GM15510 (cell line): ENCODE data around the gene NME7.

Experiments used
- POLR2A ChIP-seq: IDR thresholded peaks from 3 replicates; pipeline ENCODE4 v1.6.1; 2011; ENCODE audit warnings: borderline replicate concordance; ENCODE audit not compliant: insufficient read length; ENCODE audit errors: extremely low read depth

NME7 gene, protein sequence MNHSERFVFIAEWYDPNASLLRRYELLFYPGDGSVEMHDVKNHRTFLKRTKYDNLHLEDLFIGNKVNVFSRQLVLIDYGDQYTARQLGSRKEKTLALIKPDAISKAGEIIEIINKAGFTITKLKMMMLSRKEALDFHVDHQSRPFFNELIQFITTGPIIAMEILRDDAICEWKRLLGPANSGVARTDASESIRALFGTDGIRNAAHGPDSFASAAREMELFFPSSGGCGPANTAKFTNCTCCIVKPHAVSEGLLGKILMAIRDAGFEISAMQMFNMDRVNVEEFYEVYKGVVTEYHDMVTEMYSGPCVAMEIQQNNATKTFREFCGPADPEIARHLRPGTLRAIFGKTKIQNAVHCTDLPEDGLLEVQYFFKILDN

DNA sequence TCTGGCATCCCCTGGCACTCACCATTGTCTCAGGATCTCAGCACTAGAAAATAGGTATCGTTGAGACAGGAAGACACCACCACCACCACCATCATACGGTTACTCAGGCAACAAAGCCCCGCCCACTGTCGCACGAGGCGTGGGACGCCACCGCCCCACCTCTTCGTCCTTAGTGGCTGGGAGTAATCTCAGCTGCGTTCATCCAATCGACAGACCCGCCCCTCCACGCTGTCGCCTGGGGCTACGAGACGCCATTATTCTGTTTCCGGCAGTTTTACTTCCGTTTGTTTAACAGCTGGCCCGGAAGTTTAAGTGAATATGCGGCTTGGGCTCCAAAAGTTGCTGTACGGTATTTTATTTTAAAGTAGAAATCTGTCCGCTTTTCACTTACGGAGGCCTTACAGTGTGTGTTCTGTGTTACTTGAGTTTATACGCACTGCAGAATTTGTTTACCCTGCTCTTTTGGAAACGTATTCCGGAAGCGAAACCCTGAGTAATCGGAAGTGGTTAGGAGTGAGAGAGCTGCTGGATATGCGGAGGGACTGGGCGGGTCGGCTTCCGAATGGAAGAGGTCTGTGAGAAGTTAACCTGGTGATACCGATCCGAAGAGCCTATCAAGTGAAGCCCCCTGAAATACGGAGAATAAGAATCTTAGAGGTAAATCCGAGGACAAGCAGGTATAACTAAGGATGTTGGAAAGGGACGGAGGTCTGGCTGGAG is at the start of gene NME7, which contains the start of gene BLZF1:
TSS of gene NME7 (minus strand) at position 112 of the 720 bp plus-strand sequence. CDS start at position 25, 87 bp downstream.
TSS of gene BLZF1 (plus strand) at position 510 of the 720 bp plus-strand sequence. CDS start 1,328 bp downstream, outside the sequence.
- peak; percentile 33 for TF ChIP-seq POLR2A

DNA sequence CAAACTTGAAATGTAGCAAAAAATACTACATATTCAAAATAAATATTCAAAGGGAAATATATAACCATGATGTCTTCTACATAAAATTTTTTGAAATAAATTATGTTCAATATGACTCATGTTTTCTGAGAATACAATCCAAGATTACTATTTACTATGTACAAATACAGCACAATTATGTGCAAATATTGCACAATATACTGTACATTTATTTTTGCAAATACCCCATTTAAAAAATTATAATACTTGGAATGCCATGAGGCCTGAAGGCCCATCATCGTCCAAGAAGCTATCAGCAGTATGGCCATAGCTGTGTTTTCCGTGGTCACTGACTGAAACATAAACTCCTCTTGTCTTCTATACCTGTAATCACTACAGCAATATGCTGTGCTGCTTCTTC is 47.4 kb upstream of the NME7 start:
- TF ChIP-seq POLR2A: no peak

DNA sequence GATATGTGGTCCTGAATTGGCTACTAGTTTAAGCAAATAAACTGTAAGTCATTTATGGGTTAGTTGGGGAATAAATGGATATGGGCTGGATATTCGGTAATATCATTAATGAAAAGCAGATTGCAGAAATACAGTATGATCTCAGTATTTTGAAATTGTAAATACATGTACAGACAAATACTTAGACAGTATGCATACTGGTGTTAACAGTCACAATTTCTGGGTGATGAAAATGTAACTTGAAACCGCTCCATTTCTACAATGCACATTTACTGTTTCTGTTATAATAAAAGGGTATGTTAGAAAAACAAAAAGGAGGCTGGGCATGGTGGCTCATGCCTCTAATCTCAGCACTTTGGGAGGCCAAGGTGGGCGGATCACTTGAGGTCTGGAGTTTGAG is 28.4 kb upstream of the NME7 start:
- TF ChIP-seq POLR2A: no peak

DNA sequence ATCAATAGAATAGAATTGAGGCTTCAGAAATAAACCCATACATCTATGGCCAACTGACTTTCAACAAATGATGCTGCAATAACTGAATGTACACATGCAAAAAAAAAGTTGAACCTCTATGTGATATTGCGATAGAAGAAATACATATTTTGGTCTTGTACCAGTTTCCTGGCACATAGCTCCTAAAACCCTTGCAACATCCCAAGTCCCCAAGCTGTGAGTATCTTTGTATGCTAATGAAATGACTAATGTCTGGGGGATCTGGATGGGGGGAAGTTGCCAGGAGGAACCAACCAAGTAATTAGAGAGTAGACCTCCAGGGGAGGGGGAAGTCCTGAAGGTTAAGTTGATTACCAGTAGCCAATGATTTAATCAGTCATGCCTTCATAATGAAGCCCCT is 24.8 kb upstream of the NME7 start:
- TF ChIP-seq POLR2A: no peak

DNA sequence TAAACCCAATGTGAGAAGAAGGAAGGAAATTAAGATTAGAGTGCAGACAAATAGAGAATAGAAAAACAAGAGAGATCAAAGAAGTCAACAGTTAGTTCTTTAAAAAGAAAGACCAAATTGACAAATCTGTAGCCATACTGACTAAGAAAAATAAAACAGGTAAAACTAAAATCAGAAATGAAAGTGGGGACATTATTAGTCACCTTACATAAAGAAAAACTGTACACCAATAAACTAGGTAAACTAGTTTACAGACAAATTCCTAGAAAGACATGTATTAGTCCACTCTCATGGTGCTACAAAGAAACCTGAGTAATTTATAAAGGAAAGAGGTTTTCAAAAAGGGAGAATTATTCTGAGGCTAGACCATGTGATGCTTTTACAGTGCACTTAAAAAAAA is 22.7 kb upstream of the NME7 start:
- no peak for TF ChIP-seq POLR2A

DNA sequence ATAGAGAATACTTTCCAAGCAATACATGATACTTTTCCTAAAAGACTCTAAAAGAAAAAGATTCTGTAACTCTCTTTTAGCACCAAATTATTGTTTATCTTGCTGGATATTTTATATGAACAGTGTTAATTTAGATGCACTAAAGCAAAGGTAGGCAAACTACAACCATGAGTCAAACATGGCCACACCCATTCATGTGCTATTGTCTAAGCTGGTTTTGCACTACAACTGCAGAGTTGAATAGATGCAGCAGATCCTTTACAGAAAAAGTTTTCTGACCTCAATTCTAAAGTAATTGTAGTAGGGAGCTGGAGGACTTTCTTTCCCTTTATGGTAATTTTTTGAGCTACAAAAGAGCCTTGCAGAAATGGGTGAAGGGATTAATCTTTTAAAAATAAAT is 19.8 kb upstream of the NME7 start:
- TF ChIP-seq POLR2A: no peak

DNA sequence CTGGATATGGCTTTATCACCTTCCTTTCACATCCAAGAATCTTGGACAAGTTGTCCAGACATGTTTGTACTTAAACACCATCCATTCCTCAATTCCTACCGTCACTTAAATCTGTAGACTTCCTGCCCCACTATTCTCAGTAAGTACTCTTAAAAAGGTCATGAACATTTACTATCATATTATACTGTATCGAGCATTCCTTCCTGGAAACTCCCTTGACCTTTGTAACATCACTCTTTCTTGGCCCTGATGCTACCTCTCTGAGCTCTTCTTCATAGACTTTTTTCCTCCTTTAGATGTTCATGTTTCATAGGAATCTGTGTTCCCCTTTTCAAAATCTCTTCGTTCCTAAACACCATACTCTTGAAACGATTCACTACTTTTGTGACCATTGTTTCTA is 15.9 kb upstream of the NME7 start:
- TF ChIP-seq POLR2A: no peak

DNA sequence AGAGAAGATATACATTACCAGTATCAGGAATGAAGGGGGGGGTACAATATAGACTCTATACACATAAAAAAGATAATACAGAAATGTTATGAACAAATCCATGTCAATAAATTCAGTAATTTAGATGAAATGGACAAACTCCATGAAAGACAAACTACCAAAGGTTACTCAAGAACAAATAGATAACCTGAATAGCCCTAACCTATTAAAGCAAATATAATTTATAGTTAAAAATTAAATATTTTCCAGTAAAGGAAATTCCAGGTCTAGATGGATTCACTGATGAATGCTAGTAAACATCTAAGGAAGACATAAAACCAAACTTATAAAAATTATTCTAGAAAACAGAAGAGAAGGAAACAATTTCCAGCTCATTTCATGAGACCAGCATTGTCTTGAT is 13.6 kb upstream of the NME7 start:
- no peak for TF ChIP-seq POLR2A

DNA sequence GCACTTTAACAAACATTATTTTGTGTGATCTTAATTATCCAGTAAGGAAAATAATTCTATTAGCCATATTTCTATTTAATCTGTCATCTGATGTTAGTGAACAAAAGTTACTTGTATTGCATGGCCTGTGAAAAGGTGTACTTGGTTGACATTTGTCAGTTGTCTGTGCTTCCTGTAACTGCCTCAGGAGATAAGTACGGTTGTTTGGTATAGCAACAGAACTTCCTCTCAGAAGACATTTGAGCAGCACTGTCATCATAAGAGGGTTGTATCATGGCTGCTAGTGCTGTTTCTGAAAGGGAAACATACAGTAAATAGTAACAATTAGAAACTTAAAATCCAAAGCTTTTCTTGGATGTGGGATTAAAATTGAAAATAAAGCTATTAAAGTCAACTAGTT is 3.8 kb upstream of the NME7 start:
- no peak for TF ChIP-seq POLR2A

DNA sequence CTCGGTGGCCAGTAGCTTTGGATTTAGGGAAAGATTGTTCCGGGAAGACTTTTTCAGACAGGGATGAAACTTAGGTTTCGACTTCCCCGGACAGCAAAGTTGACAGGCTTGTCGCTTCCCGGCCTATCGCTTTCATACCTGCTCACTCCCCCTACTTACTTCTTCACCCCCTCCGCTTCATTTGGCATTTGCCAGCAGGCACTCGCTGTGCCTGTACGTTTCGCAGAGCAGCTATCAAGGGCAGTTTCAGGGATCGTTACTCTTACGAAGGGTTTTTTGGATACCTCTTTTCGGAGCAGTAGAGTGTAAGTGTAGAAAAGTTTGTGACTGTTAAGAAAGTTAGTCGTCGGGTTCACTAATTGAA is 791 bp upstream of the NME7 start:
- no peak for TF ChIP-seq POLR2A

DNA sequence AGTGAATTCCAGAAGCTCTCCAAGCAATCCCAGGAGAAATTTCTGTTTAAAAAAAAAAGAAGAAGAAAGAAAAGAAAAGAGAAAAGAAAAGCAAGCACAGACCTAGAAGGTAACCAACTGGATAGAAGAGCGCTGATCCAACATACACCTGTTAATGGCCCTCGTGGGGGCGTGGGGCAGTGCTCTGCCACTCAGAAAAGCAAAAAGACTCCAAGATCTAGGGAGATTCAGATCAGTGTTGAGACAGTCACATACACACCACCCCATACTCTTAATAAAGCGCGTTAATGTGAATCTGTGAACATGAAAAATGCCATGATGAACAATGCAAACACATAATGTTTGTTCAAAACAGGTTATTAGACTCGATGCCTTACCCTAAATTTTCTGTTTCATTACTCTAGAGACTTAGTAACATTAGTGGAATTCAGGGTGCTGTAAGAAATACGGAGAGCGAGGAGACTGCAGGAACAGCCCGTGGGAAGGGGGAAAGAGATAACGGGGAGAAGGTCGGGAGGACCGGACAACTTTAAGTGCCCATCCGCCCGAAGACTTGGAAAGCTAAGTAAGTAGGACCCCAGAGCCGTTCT is 406 bp downstream of the NME7 start:
- no peak for TF ChIP-seq POLR2A

DNA sequence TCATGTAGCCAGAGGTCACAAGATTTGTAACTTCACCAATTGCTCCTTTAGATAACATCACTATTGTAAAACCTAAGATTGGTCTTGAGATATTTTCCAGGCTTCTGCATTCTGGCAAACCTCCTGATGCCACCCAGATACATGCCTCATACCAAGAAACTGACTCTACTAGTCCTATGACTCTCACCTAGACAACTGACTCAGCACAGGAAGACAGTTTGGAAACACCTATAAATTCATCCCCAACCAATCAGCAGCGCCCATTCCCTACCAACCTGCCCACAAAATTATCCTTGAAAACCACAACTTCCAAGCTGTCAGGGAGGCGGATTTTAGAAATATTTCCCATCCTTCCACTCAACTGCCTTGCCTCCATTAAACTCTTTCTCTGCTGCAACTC is 2.6 kb downstream of the NME7 start:
- TF ChIP-seq POLR2A: no peak

DNA sequence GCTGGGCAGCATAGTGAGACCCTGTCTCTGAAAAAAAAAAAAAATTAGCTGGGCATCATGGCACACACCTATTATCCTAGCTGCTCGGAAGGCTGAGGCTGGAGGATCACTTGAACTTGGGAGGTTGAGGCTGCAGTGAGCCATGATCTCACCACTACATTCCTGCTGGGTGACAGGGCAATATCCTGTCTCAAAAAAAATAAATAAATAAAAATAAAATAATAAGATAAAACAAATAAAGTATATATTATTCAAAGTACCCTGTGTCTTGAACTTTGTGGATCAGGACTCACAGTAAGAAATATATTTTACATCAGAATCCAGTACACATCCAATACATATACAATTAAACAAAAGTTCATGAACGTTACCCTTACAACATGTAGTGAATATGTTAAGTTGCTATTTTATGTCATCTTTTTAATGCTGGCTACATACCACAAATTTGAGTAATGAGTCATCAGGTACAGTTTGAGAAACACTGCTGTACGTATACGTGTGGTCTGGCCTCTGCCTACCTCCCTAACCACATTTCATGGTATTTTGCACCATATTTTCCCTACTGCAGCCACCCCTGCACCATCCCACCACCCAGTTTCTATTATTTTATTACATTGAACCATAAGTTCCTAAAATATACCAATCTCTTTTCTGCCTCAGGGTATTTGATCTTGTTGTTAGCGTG is 4.4 kb downstream of the NME7 start:
- no peak for TF ChIP-seq POLR2A

DNA sequence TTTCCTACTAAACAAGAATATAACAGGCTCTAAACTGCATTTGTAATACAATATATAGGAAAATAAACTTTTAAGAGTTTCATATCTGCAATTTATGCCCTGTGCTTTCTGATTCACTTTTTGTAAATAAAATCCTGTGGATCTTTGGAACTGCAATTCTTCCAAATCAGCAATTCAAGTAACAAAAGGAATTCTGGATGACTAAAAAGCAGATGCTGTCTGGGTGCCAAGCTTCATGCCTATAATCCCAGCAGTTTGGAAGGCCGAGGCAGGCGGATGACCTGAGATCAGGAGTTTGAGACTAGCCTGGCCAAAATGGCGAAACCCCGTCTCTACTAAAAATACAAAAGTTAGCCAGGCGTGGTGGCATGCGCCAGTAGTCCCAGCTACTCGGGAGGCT is 6.3 kb downstream of the NME7 start:
- TF ChIP-seq POLR2A: no peak

DNA sequence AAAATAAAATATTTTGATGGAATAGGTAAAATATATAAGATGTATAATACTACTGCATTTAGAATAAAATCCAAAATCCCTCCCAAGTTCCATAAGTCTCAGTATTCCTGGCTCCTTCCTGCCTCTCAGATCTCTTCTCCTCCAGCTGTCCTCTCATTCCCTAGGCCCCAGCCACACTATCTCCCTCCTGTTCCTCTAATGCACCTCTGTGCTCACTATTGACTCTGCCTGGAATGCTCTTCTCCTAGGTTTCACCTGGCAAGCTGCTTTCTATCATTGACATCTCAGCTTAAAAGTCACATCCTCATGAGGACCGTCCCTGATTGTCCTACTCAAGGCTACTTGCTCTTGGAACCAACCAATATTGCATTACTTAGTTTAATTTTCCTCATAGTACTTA is 7.2 kb downstream of the NME7 start:
- TF ChIP-seq POLR2A: no peak
